Heart right ventricle (tissue), 16 donors: ENCODE measurements around the gene AGO3. TPM values are rescaled to one million over a fixed set of nuclear protein-coding genes. Genes with fewer than 3 reads are reported as not detected.

ENCODE experiments used
- ATAC-seq, 8 donors: fragments of 200-7000 bp; cut with Tn5 transposase; one replicate each; pipeline ENCODE4 v1.9.1; 2020; ENCODE audit warnings: mild to moderate bottlenecking in 8 of 8, moderate library complexity in 8 of 8, moderate number of reproducible peaks in 1 of 8
- DNase-seq, 2 donors: peaks; one replicate each; pipeline ENCODE4 v3.0.0-alpha.2; 2020
- H3K27ac ChIP-seq, 10 donors: fragments of 200-600 bp; sonication (generic) in 2 of 10; one replicate each; pipeline versions ENCODE4 v1.5.0 to v1.8.0; 2020 to 2022; ENCODE audit warnings: mild to moderate bottlenecking in 3 of 10
- H3K27me3 ChIP-seq, 7 donors: fragments of 200-600 bp; one replicate each; pipeline ENCODE4 v1.8.0; 2021 to 2022; ENCODE audit warnings: mild to moderate bottlenecking in 2 of 7
- H3K36me3 ChIP-seq, 9 donors: fragments of 200-600 bp; sonication (generic) in 1 of 9; one replicate each; pipeline versions ENCODE4 v1.5.0 to v1.8.0; 2020 to 2022; ENCODE audit warnings: mild to moderate bottlenecking in 2 of 9
- H3K4me1 ChIP-seq, 9 donors: fragments of 200-600 bp; sonication (generic) in 1 of 9; one replicate each; pipeline versions ENCODE4 v1.5.0 to v1.8.0; 2020 to 2022; ENCODE audit warnings: mild to moderate bottlenecking in 4 of 9
- H3K4me3 ChIP-seq, 10 donors: fragments of 200-600 bp; sonication (generic) in 2 of 10; one replicate each; pipeline versions ENCODE4 v1.5.0 to v1.8.0; 2020 to 2022; ENCODE audit warnings: mild to moderate bottlenecking in 7 of 10, moderate library complexity in 2 of 10
- H3K9me3 ChIP-seq, 11 donors: fragments of 200-600 bp in 10 of 11; sonication (generic) in 2 of 11; one replicate each; pipeline versions ENCODE4 v1.5.0 to v1.8.0; 2013 to 2022; ENCODE audit warnings: mild to moderate bottlenecking in 2 of 11, control low read depth in 1 of 11, moderate library complexity in 1 of 11
- WGBS, 2 donors: extraction: QIAGEN DNeasy Blood & Tissue Kit; methylation state at CpG; one replicate each; pipeline ENCODE4 v1.1.7; 2013; ENCODE audit warnings: inconsistent platforms in 1 of 2; 5-methylcytosine and 5-hydroxymethylcytosine counted together
- intact Hi-C, 10 donors: fragments of 100-400 bp; cut with DNase I; formaldehyde crosslinking; loops; one replicate each; pipeline versions ENCODE4 v1.11.1 to v1.14.2; 2022
- polyA plus RNA-seq, 2 donors: library from polyadenylated mRNA; stranded (reverse); fragments of 200-250 nt; gene quantifications; one replicate each; pipeline ENCODE4 v1.2.3, GENCODE V29; 2013
- total RNA-seq, 10 donors: library from RNA; stranded (reverse); fragmentation: NEBNext Ultra II Directional in 3 of 10; extraction: Animal tissue kit (Norgen Biotek cat#: 25700) in 3 of 10; gene quantifications; one replicate each; pipeline versions ENCODE4 v1.2.1 to v1.2.4, GENCODE V29; 2021 to 2023
- TF ChIP-seq, protein P1 (sequence below), 9 donors: fragments of 200-600 bp; sonication (generic) in 2 of 9; IDR thresholded peaks; one replicate each; pipeline versions ENCODE4 v1.5.0 to v1.8.0; 2021 to 2022; ENCODE audit warnings: antibody characterized with exemption in 9 of 9, mild to moderate bottlenecking in 5 of 9, moderate library complexity in 1 of 9
- donor health status: Arrhythmogenic right ventricular cardiomyopathy.
- donor health status: ischemic (EF 13 %, LVEDD 7.1; RV severe dilation, severe dysfunction).
- donor health status: healthy with polysubstance abuse.
- donor health status: DM: no; HTN: yes; CAD: no.
- donor health status: DM: no; HTN: no; CAD: no.
- donor health status: ischemic (EF 25% LVEDD 6.9; RV normal size, moderate dysfunction).
- donor health status: ischemic (EF 25% LVEDD 5.7; RV mildly dilated, moderate dysfunction).
- donor health status: healthy.
- donor health status: DM: yes; HTN: yes; CAD: no.
- donor health status: Ischemic cardiomyopathy.
- donor health status: ischemic (EF 35%, LVEDD 5.7; RV mildly dilated, moderate dysfunction).
- donor health status: nonischemic (EF 11% LVEDD 7.7; RV severe dilation, severe dysfunction).
- donor health status: DM: yes; HTN: yes; CAD: no.
- donor health status: PGD.
- donor health status: ischemic (EF 29% LVEDD 5.4; RV normal size, mild dysfunction).
- donor health status: nonischemic (EF 23%, LVEDD 6.1; RV moderate dilation, normal function).

Gene AGO3
- total and polyA plus RNA-seq, 12 donors = 2.2 to 20.7 (median 14.7) TPM

DNA sequence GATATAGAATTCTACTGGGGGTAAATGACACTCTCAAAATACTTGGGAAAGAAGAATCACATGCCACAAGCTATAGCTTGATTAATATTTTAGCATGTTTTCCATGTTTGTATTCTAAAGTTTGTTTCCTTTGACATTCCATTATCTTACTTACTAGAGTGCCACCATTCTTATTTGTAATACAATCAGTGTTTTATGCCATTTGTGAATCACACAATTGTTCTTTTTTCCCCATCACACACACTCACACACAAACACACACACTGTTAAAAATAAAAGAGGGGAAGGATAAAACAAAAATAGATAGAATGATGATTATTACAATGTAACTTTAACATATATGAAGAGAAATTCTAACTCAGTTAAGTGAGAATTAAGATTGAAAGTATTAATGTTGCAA, 137.0 kb downstream of the AGO3 start:
- Histone ChIP-seq H3K27ac (no peak overlapping the region), H3K27me3 (no peaks in the 10 kb centered on the region), H3K4me1 (no peaks in the 10 kb centered on the region), H3K4me3 (no peak overlapping the region), H3K36me3 (peaks cover 0 to 3% (median 0%) of the 10 kb centered on the region in 9 donors), H3K9me3 (no peaks in the 10 kb centered on the region)
- intact Hi-C loops = no loop called here
- TF ChIP-seq, protein P1, sequence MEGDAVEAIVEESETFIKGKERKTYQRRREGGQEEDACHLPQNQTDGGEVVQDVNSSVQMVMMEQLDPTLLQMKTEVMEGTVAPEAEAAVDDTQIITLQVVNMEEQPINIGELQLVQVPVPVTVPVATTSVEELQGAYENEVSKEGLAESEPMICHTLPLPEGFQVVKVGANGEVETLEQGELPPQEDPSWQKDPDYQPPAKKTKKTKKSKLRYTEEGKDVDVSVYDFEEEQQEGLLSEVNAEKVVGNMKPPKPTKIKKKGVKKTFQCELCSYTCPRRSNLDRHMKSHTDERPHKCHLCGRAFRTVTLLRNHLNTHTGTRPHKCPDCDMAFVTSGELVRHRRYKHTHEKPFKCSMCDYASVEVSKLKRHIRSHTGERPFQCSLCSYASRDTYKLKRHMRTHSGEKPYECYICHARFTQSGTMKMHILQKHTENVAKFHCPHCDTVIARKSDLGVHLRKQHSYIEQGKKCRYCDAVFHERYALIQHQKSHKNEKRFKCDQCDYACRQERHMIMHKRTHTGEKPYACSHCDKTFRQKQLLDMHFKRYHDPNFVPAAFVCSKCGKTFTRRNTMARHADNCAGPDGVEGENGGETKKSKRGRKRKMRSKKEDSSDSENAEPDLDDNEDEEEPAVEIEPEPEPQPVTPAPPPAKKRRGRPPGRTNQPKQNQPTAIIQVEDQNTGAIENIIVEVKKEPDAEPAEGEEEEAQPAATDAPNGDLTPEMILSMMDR (IDR thresholded peaks at IDR 0.05) = no peak
- ATAC-seq (no peak), DNase-seq (no peak)

DNA sequence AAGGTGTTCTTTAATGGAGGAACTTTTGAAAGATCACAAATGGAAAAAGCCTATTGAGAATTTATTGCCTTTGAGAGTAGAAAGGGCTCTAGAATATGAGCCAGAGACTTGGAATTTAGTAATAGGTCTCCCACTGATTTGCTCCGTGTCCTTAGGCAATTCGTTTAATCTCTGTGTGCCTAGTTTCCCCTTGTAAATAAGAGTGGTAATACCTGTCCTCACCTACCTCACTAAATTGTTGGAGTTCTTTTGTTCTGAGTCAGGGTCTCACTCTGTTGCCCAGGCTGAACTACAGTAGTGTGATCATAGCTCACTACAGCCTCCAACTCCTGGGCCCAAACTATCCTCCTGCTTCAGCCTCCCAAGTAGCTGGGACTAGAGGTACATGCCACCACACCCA, 138.0 kb downstream of the AGO3 start:
- intact Hi-C loops = no loop called here
- Histone ChIP-seq H3K36me3 (peaks cover 0 to under 1% (median 0%) of the 10 kb centered on the region in 9 donors), H3K4me3 (no peak overlapping the region), H3K4me1 (no peaks in the 10 kb centered on the region), H3K27me3 (no peaks in the 10 kb centered on the region), H3K27ac (no peak overlapping the region), H3K9me3 (no peaks in the 10 kb centered on the region)
- DNase-seq (no peak), ATAC-seq (no peak)
- TF ChIP-seq, protein P1 (IDR thresholded peaks at IDR 0.05) = no peak
- 87 to 89% methylated on average over 2 of the region's 2 CpGs for WGBS, 2 donors

DNA sequence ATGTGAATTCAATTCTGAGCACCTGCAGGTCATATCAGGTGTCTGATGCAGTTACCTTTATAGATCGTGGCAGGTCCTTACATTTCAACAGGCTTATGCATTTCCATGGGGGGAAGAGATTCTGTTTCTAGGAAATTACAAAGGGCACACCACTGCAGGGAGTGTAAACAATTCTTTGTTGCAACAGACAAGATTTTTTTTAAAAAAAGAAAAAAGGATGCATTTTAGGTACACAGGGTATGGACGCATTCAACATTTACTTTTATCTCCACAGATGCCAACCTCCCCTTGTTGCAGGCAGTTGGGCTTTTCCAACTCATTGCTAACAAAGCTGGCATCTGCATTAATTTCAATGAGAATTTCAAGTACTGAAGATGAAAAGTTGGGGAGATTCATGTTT, 139.4 kb downstream of the AGO3 start:
- DNase-seq (no peak), ATAC-seq (no peak)
- Histone ChIP-seq H3K4me1 (peaks cover 0 to 4% (median 0%) of the 10 kb centered on the region in 9 donors), H3K36me3 (no peaks in the 10 kb centered on the region), H3K4me3 (no peak overlapping the region), H3K9me3 (no peaks in the 10 kb centered on the region), H3K27ac (no peak overlapping the region), H3K27me3 (no peaks in the 10 kb centered on the region)
- TF ChIP-seq, protein P1 (IDR thresholded peaks at IDR 0.05) = no peak
- 84 to 87% methylated on average over 2 of the region's 2 CpGs for WGBS, 2 donors
- intact Hi-C loops = loop anchor here in 1 of 10 donors (5.0 kb wide), 1 partner anchor 108 kb away; no protein-coding TSS in a partner anchor

DNA sequence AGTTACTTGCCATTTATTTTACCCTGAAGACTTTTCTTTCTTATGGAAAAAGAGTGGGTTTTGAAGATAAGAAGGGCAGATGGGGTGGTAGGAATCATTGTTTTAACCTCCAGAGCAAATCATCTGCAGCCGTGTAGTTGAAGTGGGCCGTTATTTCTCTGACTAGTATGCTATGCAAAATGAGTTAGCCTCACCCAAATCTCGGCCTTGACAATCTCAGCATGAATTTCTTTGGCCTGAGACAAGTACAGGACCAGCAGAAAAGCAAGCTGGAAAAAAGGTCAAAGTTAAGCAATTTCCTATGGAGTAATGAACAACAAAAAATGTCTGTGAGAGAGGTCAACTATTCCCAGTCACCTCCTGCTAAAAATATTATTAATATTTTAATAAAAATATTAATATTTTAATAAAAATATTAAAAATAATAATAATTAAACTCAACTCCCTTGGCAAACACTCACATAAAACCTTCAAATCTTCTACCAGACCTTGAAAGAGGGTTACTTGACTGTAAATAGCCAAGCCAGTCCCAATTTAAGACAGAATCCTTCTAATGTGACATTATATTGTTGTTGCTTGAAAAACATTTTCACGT, 146.2 kb downstream of the AGO3 start:
- TF ChIP-seq, protein P1 (IDR thresholded peaks at IDR 0.05) = no peak
- 48 to 62% methylated on average over 4 of the region's 4 CpGs for WGBS, 2 donors
- H3K36me3 ChIP-seq = no peaks in the 10 kb centered on the region
- intact Hi-C loops = no loop called here
- H3K27me3 ChIP-seq = peaks cover 0 to 4% (median 0%) of the 10 kb centered on the region in 7 donors
- H3K27ac ChIP-seq = no peak overlapping the region
- peaks cover 0 to 4% (median 0%) of the 10 kb centered on the region in 9 donors for H3K4me1 ChIP-seq
- no peaks in the 10 kb centered on the region for H3K9me3 ChIP-seq
- DNase-seq (no peak), ATAC-seq (no peak)
- no peak overlapping the region for H3K4me3 ChIP-seq
